Measurements from ENCODE around the gene YBX3. TPM values are rescaled to one million over a fixed set of nuclear protein-coding genes. Genes with fewer than 3 reads are reported as not detected.

The YBX3 gene
- total RNA-seq, 6 donors from 2014 or later, result 216 to 360 (median 287) TPM

- Histone ChIP-seq H3K36me3 (no peaks in the 10 kb centered on the region), H3K27ac (no peak overlapping the region), H3K4me1 (peaks cover 0 to 12% (median 7%) of the 10 kb centered on the region in 4 donors), H3K4me3 (no peak overlapping the region), H3K27me3 (peaks cover 0 to 6% (median 0%) of the 10 kb centered on the region in 4 donors), H3K9me3 (no peaks in the 10 kb centered on the region)
- TF ChIP-seq EP300 (IDR thresholded peaks at IDR 0.05) (no peak), CTCF (IDR thresholded peaks at IDR 0.05) (no peak), POLR2AphosphoS5 (IDR thresholded peaks at IDR 0.05) (no peak)
- 92 to 100% methylated on average over 1 of the region's 1 CpG for WGBS, 2 donors
- ATAC-seq (ENCODE audit: low FRiP score in 2 of 2) (no peak), DNase-seq (no peak)
Measured at GRCh38 chr12:10726945-10727344, 3.8 kb upstream of the YBX3 start.

GRCh38 chr12:10725003-10725402 is 1.9 kb upstream of the YBX3 start:
- TF ChIP-seq CTCF (IDR thresholded peaks at IDR 0.05) (no peak), POLR2AphosphoS5 (IDR thresholded peaks at IDR 0.05) (no peak), POLR2A (IDR thresholded peaks at IDR 0.05) (no peak), EP300 (IDR thresholded peaks at IDR 0.05) (no peak)
- Histone ChIP-seq H3K9me3 (no peaks in the 10 kb centered on the region), H3K4me3 (no peak overlapping the region), H3K27me3 (peaks cover 0 to 6% (median 0%) of the 10 kb centered on the region in 4 donors), H3K27ac (no peak overlapping the region), H3K36me3 (no peaks in the 10 kb centered on the region), H3K4me1 (peaks cover 12 to 27% (median 19%) of the 10 kb centered on the region in 4 donors)
- DNase-seq (no peak), ATAC-seq (ENCODE audit: low FRiP score in 2 of 2) (no peak)
- 75 to 89% methylated on average over 1 of the region's 1 CpG for WGBS, 2 donors

- peak; percentile 68 to 73 for ATAC-seq (ENCODE audit: low FRiP score in 2 of 2)
- peaks cover 0 to 11% (median 0%) of the 10 kb centered on the region in 4 donors for H3K36me3 ChIP-seq
- H3K27me3 ChIP-seq, result peaks cover 0 to 6% (median 0%) of the 10 kb centered on the region in 4 donors
- peak overlapping the region; percentile 94 to 99 (median 98) for H3K27ac ChIP-seq
- peak; percentile 31 to 91 for DNase-seq
- peak in 3 of 6 experiments; percentile 28 to 42 (median 40) for TF ChIP-seq CTCF (IDR thresholded peaks at IDR 0.05)
- TF ChIP-seq POLR2AphosphoS5 (IDR thresholded peaks at IDR 0.05), result peak in 1 of 2 donors; percentile 4
- no peak for TF ChIP-seq EP300 (IDR thresholded peaks at IDR 0.05)
- TF ChIP-seq POLR2A (IDR thresholded peaks at IDR 0.05), result peak in 1 of 4 donors; percentile 43
- H3K4me3 ChIP-seq, result peak overlapping the region; percentile 81 to 94 (median 88)
- peaks cover 38 to 51% (median 43%) of the 10 kb centered on the region in 4 donors for H3K4me1 ChIP-seq
- no peaks in the 10 kb centered on the region for H3K9me3 ChIP-seq
- WGBS, 2 donors, result 0% methylated on average over 8 to 35 of the region's 36 CpGs
Measured at GRCh38 chr12:10722502-10722904, 620 bp downstream of the YBX3 start.

- Histone ChIP-seq H3K9me3 (no peaks in the 10 kb centered on the region), H3K27ac (peak overlapping the region; percentile 94 to 99 (median 98)), H3K27me3 (peaks cover 0 to 6% (median 0%) of the 10 kb centered on the region in 4 donors), H3K4me3 (peak overlapping the region; percentile 81 to 94 (median 88)), H3K36me3 (peaks cover 0 to 17% (median 0%) of the 10 kb centered on the region in 4 donors), H3K4me1 (peaks cover 44 to 57% (median 49%) of the 10 kb centered on the region in 4 donors)
- TF ChIP-seq CTCF (IDR thresholded peaks at IDR 0.05) (no peak), POLR2A (IDR thresholded peaks at IDR 0.05) (peak in 2 of 4 donors; percentile 43 to 55), EP300 (IDR thresholded peaks at IDR 0.05) (peak; percentile 82 to 99 (median 93)), POLR2AphosphoS5 (IDR thresholded peaks at IDR 0.05) (peak; percentile 97 to 100)
- ATAC-seq (ENCODE audit: low FRiP score in 2 of 2) (peak; percentile 93 to 97), DNase-seq (peak in 1 of 2 donors; percentile 95)
- 0 to 1% methylated on average over 26 of the region's 26 CpGs for WGBS, 2 donors
Measured at GRCh38 chr12:10721651-10722501, 1.2 kb downstream of the YBX3 start.

Measured in upper lobe of left lung (tissue), 6 donors.